MM.1S (cell line): ENCODE data around the gene ZMYND12.

Experiments
- CTCF ChIP-seq: fragments of 300-600 bp; sonication (generic); IDR thresholded peaks from 2 replicates; pipeline ENCODE4 v1.5.1; 2016; ENCODE audit warnings: antibody characterized with exemption, low read length, mixed read lengths
- EZH2phosphoT487 ChIP-seq: fragments of 300-600 bp; sonication (generic); IDR thresholded peaks from 2 replicates; pipeline ENCODE4 v1.6.1; 2018; ENCODE audit warnings: antibody characterized with exemption, low read length

GRCh38 chr1:42484382-42484781, 28.6 kb upstream of the ZMYND12 start:
- TF ChIP-seq CTCF (no peak), EZH2phosphoT487 (no peak)
